ENCODE measurements around the gene GMDS. TPM values are rescaled to one million over a fixed set of nuclear protein-coding genes. Genes with fewer than 3 reads are reported as not detected.
A peak's percentile ranks its signal among the peaks of the same experiment; 100 is the strongest.

The GMDS gene
- total RNA-seq, 1 donor from 2014 or later = 30.1 TPM

DNA sequence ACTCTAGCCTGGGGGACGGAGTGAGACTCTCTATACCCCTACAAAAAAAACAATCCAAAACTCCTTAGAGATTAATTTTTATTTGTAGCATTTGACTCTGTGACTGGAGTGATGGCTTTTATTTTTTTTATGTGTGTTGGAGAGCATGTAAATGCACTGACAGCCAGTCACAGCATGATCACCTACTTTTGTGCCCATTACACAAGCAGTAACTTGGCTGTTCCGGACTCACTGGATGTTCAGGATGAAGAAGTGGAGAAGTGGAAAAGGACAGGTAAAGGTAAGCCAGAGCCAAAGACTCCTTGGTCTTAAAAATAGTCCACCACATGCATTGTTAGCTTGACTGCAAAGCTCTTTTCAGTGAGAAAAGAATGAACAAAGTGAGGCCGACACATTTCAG is 413.0 kb downstream of the GMDS start:
- no peak for ATAC-seq (ENCODE audit: low read depth)
- H3K36me3 Mint-ChIP-seq (ENCODE audit: low read depth) = peaks cover 19% of the 10 kb centered on the region
- no peak for DNase-seq
- intact Hi-C loops (cut with micrococcal nuclease) = no loop called here
- H3K27ac Mint-ChIP-seq = no peak overlapping the region
- H3K9me3 Mint-ChIP-seq = peaks cover 24% of the 10 kb centered on the region
- TF ChIP-seq CTCF (IDR thresholded peaks at IDR 0.05) = no peak
- CTCF ChIA-PET = no interaction called here
- POLR2A ChIA-PET = no interaction called here
- no peaks in the 10 kb centered on the region for H3K27me3 Mint-ChIP-seq
- no peaks in the 10 kb centered on the region for H3K4me1 Mint-ChIP-seq
- no peak overlapping the region for H3K4me3 Mint-ChIP-seq

DNA sequence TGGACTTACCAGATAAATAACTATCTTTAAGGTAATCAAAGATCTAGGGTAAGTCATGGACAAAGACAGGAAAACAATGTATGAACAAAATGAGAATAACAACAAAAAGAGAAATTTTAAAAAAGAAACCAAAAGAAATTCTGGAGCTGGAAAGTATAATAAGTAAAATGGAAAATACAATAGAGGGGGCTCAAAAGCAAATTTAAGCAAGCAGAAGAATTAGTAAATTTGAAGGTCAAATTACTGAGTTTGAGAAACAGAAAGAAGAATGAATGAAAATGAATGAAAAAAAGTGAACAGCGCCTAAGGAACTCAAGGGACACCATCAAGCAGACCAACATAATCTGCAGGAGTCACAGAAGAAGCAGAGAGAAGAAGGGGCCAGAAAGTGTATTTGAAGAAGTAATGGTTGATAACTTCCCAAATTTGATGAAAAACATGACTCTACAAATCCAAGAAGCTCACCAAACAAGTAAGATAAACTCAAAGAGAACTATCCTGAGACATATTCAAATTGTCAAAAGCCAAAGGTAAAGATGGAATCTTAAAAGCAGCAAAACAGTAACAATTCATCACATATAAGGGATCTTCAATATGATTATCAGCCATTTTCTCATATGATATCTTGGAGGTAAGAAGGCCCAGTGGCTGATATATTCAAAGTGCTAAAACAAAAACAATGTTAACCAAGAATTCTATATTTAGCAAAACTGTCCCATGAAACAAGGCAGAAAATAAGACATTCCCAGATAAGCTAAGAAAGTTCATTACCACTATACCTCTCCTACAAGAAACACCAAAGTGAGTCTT is 417.2 kb downstream of the GMDS start:
- Mint-ChIP-seq H3K4me1 (peaks cover 22% of the 10 kb centered on the region), H3K27me3 (no peaks in the 10 kb centered on the region), H3K4me3 (no peak overlapping the region), H3K27ac (no peak overlapping the region), H3K36me3 (ENCODE audit: low read depth) (peaks cover 19% of the 10 kb centered on the region), H3K9me3 (peaks cover 24% of the 10 kb centered on the region)
- DNase-seq = no peak
- ChIA-PET CTCF (no interaction called here), POLR2A (no interaction called here)
- no peak for TF ChIP-seq CTCF (IDR thresholded peaks at IDR 0.05)
- ATAC-seq (ENCODE audit: low read depth) = no peak
- intact Hi-C loops (cut with micrococcal nuclease) = no loop called here

GRCh38 chr6:1825926-1826325 is 419.5 kb downstream of the GMDS start:
- ATAC-seq (ENCODE audit: low read depth) (no peak), DNase-seq (no peak)
- Mint-ChIP-seq H3K36me3 (ENCODE audit: low read depth) (peaks cover 19% of the 10 kb centered on the region), H3K9me3 (peaks cover 24% of the 10 kb centered on the region), H3K4me3 (no peak overlapping the region), H3K27me3 (no peaks in the 10 kb centered on the region), H3K4me1 (peaks cover 23% of the 10 kb centered on the region), H3K27ac (no peak overlapping the region)
- ChIA-PET POLR2A (no interaction called here), CTCF (no interaction called here)
- intact Hi-C loops (cut with micrococcal nuclease) = no loop called here
- TF ChIP-seq CTCF (IDR thresholded peaks at IDR 0.05) = no peak

DNA sequence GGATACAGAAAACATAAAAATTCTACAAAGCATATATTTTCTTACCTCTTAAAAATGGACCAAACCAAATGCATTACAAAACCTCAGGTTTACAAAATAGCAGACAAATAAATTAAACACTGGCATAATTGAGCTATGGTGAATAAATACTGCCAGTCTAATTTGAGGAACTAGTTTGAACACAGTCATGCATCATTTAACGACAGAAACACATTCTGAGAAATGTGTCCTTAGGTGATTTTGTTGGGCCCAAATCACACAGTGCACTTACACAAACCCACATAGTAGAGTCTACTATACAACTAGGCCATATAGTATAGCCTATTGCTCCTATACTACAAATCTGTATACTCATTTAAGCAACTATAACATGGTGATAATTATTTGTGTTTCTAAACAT is 420.1 kb downstream of the GMDS start:
- H3K4me3 Mint-ChIP-seq = no peak overlapping the region
- ATAC-seq (ENCODE audit: low read depth) = peak; percentile 56
- no peak for DNase-seq
- POLR2A ChIA-PET = interaction anchor here (0.6 kb wide), 1 partner anchor 11 kb away, joined by 3 read pairs; no protein-coding TSS in a partner anchor
- no peaks in the 10 kb centered on the region for H3K27me3 Mint-ChIP-seq
- no peak for TF ChIP-seq CTCF (IDR thresholded peaks at IDR 0.05)
- H3K4me1 Mint-ChIP-seq = peaks cover 23% of the 10 kb centered on the region
- CTCF ChIA-PET = no interaction called here
- intact Hi-C loops (cut with micrococcal nuclease) = no loop called here
- H3K27ac Mint-ChIP-seq = no peak overlapping the region
- peaks cover 23% of the 10 kb centered on the region for H3K9me3 Mint-ChIP-seq
- peaks cover 19% of the 10 kb centered on the region for H3K36me3 Mint-ChIP-seq (ENCODE audit: low read depth)

- peaks cover 23% of the 10 kb centered on the region for H3K4me1 Mint-ChIP-seq
- no peaks in the 10 kb centered on the region for H3K36me3 Mint-ChIP-seq (ENCODE audit: low read depth)
- ATAC-seq (ENCODE audit: low read depth) (no peak), DNase-seq (no peak)
- no peak overlapping the region for H3K4me3 Mint-ChIP-seq
- H3K27ac Mint-ChIP-seq = no peak overlapping the region
- CTCF ChIA-PET = interaction anchor here (1.2 kb wide), 1 partner anchor 282 kb away, joined by 3 read pairs; no protein-coding TSS in a partner anchor
- no peaks in the 10 kb centered on the region for H3K27me3 Mint-ChIP-seq
- intact Hi-C loops (cut with micrococcal nuclease) = loop anchor here (5.0 kb wide), 1 partner anchor 66 kb away; no protein-coding TSS in a partner anchor
- no peak for TF ChIP-seq CTCF (IDR thresholded peaks at IDR 0.05)
- POLR2A ChIA-PET = interaction anchor here (0.9 kb wide), 1 partner anchor 17 kb away, joined by 3 read pairs; no protein-coding TSS in a partner anchor
- H3K9me3 Mint-ChIP-seq = no peaks in the 10 kb centered on the region
Measured at GRCh38 chr6:1821513-1822183, 423.8 kb downstream of the GMDS start.
